GM19193 (cell line): Measurements from ENCODE around the gene RASD1.

Experiments used
- POLR2A ChIP-seq: IDR thresholded peaks from 4 replicates; pipeline ENCODE4 v1.6.1; 2011; ENCODE audit not compliant: insufficient read depth, insufficient read length; ENCODE audit errors: extremely low read depth

RASD1 gene

DNA sequence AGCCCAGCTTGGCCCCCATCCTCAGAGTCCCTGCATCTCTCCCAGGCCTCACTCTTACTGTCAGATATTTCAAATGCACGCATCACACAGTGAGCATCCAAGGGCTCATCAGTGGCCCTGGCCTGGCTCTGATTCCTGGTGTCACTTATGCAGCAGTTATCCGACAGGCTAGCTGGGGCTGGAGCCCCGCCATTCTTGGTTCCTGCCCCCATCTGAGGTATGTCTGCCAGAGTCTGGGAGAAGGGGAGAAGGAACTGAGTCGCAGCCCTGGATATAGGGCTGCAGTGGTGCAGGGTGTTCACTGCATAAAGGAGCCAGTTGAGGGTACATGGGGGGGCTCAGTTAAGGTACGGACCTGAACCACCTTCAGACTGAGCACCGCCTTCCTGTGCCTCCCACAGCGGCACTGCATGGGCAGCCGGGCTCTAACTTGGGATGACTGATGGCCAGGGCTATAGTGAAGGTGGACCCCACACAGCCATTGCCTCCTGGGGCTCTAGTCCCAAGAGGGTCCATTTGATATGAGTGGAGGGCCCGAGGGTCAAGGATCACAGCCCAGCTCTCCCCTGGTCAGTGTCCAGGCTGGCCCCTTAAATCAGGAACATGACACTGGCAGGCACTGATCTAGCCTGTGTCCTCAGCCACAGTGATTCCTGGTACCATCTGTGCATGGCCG, 1.8 kb upstream of the RASD1 start:
- no peak for TF ChIP-seq POLR2A

DNA sequence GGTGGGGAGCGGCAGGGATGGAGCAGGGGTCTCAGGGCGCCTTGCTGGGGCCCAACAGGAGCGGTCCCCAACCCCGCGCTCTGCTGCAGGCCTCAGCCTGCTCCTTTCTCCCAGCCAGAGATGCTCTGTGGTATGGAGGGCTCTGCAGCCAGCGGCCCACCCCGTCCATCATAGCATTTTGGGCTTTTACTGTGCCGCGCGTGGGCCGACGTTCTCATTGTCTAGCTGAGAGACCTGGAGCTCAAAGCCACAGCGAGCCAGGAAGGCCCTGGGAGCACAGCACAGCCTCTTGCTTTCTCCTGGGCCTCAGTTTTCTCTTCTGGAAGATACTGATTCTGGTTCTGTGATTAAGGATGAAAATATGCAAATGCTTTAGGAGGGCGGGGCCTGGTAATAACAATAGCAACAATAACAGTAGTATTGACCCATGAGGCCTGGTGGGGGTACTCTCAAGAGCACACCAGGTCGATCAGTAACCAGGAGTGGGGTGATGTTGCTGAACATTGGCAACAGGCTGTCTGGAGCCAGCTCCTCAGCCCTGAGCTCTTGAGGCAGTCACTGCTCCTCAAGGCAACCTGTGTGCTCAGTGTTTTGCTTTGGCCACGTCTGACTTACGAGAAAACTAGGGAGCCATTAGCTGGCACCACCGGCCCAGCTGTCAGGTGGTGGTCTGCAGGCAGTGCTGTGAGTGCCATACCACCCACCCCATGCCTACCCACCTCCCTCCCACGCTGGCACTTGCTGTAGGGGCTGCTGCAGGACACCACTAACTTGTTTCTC, 1.1 kb upstream of the RASD1 start:
- TF ChIP-seq POLR2A = no peak

DNA sequence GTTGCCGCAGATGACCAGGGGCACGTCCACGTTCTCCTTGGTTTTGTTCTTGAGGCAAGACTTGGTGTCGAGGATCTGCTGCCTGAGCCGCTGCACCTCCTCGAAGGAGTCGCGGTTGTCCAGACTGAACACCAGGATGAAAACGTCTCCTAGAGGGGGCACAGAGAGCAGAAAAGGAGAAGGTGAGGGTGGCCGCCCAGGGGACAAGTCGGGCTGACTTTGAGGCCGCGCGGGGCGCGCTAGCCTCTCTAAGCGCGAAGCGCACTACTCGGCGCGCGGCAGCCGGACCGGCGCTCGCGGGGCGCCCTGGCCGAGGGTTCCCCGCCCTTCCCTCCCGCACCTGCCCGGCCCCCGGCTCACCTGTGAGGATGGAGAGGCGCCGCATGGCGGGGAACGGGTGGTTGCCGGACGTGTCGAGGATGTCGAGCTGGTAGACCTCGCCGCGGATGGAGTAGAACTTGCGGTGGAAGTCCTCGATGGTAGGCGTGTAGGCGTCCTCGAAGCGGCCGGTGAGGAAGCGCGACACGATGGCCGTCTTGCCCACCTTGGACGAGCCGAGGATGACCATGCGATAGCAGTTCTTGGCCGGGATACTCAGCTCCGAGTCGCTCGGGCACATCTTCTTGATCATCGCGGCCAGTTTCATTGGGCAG, 533 bp downstream of the RASD1 start:
- TF ChIP-seq POLR2A = no peak

DNA sequence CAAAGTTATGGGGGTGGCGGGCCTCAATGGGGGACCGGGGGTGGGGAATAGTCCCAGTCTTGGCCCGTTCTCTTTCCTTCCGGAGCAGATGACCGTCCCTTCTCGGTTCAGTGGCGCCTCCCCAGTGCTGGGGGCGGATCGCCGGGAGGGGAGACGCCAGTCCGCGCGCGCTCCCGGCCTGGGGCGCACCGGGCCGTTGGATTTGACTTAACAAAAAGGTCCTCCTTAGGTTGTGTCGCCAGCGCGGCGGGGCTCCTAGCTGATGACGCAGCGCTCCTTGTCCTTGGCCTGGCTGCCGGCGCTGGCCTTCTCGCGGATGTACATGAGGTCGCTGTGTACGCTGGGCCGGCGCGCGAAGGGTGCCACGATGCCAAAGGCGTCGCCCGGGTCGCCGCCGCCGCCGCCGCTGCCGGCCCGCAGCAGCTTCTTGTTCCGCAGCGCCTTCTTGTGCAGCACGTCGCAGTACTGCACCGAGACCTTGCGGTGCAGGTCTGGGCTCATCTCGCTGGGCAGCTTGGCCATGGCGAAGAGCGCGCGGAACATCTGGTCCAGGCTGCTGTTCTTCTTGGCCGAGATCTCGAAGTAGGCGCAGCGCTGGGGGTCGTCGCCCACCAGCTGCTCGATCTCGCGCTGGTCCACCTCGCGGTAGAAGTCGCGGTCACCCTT, 1.2 kb downstream of the RASD1 start:
- TF ChIP-seq POLR2A = no peak

DNA sequence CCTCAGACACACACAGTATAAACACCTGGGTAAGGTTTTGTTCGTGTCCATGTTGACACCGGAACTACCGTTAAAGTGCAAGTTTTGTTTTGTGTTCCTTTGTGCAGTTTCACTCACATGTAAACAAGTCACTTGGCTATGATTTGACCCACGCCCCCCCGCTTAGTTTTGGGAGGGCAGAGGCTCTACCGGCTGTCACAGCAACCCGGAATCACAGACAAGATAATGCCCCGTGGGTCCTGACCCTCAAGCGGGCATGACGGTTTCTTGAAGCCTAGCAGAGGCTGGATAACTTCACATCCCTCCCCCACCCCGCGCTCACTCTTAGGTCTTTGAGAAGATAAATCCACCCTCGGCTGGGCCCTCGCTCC, 1.7 kb downstream of the RASD1 start:
- TF ChIP-seq POLR2A = no peak

DNA sequence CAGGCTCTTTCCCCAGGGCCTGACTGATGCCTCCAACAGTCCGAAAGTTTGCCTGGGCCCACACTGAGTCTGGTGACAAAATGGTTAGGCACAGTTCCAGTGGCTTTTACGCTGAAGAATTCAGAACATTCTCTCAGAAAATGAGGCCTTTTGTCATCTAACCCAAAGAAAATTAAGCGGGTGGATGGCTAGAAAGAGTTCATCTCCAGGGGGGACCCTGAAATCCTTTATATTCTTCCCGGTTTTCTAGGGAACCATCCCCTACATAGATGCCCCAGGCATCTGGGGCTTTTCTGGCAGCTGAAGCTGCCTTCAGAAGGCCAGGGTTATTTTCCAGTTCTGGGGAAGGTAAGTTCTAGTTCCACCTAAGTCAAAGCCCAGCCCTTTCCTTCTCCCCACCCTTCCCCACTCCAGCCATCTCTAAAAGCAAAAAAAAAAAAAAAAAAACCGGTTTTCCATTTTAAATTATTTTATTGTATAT, 2.2 kb downstream of the RASD1 start:
- TF ChIP-seq POLR2A = no peak

DNA sequence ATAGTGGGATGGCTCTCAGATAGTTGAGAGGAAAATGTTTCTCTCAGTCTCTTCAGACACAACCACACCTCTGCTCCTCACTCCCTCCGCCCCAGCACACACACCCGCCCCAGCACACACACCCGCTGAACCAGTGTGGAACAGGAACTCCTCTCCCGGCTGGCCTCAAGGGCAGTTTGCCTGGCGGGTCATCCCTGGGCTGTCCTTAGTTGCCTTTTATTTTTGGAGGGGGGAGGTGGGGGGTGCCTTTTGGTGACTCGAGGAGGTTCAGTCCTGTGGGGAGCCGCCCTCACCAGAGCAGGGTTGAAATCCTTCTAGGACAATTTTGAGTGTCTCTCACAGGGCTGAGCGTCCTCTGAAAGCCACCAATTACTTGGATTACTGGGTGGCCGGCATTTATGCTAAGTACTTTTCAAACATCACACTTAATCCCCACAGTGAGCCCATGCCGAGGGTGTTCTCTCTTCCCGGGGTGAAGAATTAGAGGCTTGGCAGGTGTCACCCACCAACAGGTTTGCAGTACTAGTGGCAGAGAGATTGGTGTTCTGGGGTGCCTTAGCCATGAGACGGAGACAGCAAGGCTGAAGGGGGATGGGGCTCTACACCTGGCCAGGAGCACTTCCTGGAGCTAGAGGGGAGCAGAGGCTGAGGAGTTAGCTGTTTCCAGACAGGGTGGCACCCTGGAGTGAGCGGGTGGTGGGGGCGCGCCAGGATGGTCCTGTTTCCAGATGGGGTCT, 2.8 kb downstream of the RASD1 start:
- TF ChIP-seq POLR2A = no peak

DNA sequence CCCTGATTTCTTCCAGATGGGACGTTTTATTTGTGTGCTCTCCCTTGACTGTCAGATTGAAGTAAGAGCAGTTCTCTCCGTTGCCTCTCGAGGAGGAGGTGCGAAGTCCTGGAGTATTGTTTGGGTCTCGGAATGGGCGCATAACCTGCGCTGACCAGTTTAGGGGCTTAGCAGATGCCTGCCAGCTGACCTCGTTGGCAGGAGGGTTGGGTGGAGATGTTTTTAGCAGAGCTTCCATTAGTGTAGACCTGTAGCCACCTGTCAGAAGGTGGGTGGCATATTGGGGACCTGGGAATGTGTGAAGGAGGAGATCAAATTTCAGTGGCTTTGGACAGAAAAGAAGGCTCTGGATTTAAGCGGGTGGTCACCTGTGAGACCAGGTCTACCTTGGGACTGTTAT, 3.6 kb downstream of the RASD1 start:
- no peak for TF ChIP-seq POLR2A

DNA sequence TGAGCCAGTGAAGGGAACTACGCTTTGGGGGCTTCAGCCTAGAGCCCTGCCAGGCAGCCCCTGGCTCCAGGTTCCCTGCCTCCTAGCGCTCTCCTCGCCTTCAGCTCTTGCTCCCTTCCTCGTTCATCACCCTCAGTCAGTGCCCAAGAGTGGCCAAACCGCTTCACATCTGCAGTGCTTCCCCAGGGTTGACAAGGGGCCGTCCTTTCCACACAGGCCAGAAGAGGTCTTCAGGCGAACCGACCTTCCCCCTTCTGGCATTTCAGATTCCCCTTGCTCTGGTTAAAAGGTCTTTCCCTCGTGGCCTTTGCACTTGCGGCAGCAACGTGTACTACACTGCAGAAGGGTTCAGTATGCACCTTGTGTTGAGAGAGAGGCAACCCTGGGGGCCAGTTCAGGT, 4.1 kb downstream of the RASD1 start:
- no peak for TF ChIP-seq POLR2A

DNA sequence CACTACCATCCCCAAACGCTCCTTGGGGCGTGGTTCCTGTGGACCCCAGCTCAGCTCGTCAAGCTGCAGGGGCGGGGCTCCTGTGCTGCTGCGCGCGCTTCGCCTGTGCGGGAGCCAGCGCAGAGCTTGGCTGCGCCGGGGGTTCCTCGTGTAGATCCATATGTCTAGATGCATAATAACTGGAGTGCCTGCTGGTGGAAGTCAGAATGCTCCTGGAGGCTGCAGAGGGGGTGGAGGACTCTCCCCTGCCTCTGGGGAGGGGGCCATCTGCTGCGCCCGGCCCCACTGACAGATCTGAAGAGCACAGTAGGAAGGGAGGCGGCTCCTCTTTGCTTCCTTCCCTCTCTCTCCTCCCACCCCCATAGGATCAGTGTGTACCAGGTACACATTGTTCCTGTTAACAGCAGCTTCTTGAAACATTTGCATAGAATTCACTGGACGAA, 4.6 kb downstream of the RASD1 start:
- no peak for TF ChIP-seq POLR2A

DNA sequence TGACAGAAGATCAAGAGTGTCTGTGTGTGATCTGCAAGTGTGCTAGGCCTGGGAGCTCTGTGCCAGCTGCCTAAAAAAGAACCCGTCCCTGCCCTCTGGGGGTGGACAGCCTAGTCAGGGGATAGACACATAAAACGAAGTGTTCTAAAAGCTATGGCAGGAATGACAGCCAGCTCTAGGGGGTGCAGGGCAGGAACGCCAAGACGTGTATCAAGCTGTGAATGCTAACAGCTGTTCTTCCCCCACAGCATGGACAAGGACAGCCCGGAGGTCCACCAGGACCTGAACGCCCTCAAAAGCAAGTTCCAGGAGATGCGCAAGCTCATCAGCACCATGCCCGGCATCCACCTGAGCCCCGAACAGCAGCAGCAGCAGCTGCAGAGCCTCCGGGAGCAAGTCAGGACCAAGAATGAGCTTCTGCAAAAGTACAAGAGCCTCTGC, 5.1 kb downstream of the RASD1 start:
- TF ChIP-seq POLR2A = no peak

DNA sequence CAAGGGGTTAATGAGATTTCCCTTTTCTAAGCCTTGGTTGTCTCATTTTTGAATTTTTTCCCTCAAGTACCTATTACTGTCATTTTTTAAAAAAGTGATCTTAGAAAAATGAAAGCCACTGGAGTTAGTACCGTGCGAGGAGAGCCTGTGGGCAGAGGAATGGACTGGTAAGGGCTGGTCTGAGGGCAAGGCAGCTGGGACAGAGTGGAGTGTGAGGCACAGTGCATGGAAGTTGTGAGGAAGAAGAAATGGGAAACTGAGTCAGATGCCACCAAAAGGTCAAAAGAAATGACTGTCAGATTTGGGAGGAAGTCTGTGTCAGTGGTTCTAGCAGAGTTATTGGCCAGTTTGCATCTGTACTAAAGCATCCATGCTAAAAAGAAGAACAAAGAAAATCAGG, 8.2 kb downstream of the RASD1 start:
- no peak for TF ChIP-seq POLR2A

DNA sequence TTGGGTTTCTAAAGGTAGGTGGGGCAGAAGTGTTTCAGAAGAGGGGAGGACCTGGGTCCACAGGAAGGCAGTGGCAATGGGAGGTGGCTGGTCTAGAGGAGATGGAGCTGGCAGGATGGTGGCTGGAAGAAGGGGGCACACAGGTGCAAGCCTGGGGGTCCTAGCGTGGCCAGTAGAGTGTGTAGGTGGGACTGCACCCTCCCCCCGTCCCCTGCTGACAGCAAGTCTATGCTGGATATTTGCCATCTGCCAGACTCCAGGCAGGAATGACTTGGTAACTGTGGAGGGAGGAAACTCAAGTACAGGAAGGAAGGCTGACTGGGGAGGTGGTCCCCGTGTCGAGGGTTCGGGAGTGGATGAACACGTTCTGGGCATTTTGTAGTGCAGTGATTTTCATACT, 10.8 kb downstream of the RASD1 start:
- no peak for TF ChIP-seq POLR2A

DNA sequence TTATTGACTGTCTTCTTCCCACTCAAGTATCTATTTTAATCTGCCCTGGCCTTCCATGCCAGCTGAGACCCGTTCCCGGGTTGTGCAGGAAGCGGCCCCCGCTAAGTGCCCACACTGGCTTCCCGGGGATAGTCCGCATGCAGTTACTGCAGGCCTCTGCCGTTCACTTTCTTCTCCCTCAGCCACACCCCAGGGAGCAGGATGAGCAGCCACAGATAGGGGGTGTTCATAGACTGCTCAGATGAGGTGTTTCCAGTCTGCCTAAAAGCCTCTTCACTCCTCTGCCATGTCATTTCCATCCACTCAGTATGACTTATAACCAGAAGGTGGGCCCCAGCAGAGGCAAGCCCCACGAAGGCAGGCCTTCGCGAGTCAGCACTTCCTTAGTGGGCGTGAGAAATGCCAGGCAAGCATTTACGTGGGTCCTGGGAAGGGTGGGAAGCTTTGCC, 11.7 kb downstream of the RASD1 start:
- TF ChIP-seq POLR2A = no peak
